ENCODE results near the gene ZDHHC13. TPM values are rescaled to one million over a fixed set of nuclear protein-coding genes. Genes with fewer than 3 reads are reported as not detected.

ZDHHC13 gene
- total RNA-seq, 4 donors from 2014 or later = 19.5 to 26.9 (median 24.7) TPM

DNA sequence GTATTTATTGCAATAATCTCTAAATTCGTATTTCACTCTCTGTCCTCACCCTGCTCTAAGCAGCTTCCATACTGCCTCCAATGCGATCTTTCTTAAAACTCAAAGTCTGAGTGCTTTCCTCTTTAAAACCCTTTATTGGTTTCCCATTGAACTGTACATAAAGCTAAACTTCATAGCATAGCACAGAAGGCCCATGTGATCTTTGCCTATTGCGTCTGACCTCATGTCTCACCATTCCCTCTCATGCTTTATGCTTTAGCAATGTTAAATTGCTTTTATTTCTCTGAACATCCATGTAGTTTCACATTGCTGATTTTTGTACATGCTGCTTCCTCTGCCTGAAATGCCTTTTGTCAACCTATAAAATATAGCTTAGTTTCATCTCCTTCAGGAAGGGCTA, 28.4 kb downstream of the ZDHHC13 start:
- 66% methylated on average over 3 of the region's 3 CpGs for WGBS, 2 donors
- Histone ChIP-seq H3K36me3 (peaks cover 9 to 10% of the 10 kb centered on the region in 2 donors), H3K27me3 (no peaks in the 10 kb centered on the region), H3K27ac (no peak overlapping the region), H3K4me1 (no peaks in the 10 kb centered on the region), H3K9me3 (no peaks in the 10 kb centered on the region), H3K4me3 (replicated peaks in 1 of 3) (no peak overlapping the region)
- no peak for TF ChIP-seq POLR2A (IDR thresholded peaks at IDR 0.05)
- TF ChIP-seq, protein P1, sequence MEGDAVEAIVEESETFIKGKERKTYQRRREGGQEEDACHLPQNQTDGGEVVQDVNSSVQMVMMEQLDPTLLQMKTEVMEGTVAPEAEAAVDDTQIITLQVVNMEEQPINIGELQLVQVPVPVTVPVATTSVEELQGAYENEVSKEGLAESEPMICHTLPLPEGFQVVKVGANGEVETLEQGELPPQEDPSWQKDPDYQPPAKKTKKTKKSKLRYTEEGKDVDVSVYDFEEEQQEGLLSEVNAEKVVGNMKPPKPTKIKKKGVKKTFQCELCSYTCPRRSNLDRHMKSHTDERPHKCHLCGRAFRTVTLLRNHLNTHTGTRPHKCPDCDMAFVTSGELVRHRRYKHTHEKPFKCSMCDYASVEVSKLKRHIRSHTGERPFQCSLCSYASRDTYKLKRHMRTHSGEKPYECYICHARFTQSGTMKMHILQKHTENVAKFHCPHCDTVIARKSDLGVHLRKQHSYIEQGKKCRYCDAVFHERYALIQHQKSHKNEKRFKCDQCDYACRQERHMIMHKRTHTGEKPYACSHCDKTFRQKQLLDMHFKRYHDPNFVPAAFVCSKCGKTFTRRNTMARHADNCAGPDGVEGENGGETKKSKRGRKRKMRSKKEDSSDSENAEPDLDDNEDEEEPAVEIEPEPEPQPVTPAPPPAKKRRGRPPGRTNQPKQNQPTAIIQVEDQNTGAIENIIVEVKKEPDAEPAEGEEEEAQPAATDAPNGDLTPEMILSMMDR (IDR thresholded peaks at IDR 0.05) = no peak
- intact Hi-C loops (cut with DNase I) = no loop called here
- no peak for DNase-seq

DNA sequence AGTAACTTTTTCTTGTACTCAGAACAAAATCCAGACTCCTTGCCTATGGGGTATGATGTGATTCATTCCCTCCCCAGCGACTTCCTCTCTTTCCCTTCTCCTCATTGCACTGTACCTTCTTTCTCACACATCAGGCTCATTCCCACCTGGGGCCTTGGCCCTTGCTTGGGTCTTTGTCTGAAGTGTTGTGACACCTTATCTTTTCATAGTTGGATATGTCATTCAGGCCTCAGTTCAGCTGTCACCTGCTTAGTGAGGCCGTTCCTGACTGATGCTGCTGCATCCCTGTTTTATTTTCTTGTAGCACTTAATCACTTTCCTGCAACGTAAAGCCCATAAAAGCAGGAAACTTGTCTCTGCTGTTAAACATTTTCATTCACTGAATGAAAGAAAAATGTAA, 39.9 kb downstream of the ZDHHC13 start:
- no peak for DNase-seq
- Histone ChIP-seq H3K4me3 (replicated peaks in 1 of 3) (no peak overlapping the region), H3K4me1 (no peaks in the 10 kb centered on the region), H3K27ac (no peak overlapping the region), H3K27me3 (no peaks in the 10 kb centered on the region), H3K9me3 (no peaks in the 10 kb centered on the region), H3K36me3 (peaks cover 7 to 11% of the 10 kb centered on the region in 2 donors)
- TF ChIP-seq, protein P1 (IDR thresholded peaks at IDR 0.05) = no peak
- TF ChIP-seq POLR2A (IDR thresholded peaks at IDR 0.05) = no peak
- intact Hi-C loops (cut with DNase I) = no loop called here
- WGBS, 2 donors = 62 to 64% methylated on average over 3 of the region's 3 CpGs

DNA sequence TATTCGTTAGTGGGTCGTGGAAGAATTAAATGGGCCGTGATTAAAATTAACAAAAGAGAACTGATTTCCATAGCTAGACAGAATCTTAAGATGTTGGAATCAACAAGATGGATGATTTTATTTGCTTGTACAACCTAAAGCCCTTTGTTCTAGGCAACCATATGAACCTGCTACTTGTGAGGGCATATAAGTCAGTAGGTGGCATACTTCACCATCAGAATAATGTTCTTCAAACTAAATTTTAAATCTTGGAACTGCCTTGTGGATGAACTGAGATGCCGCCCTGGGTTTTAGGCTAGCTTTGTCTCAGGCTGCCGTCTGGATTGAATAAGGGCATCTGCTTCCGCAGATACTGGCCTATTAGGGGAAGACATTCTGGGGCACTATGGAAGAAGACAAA, 43.9 kb downstream of the ZDHHC13 start:
- WGBS, 2 donors = 94 to 97% methylated on average over 6 of the region's 6 CpGs
- Histone ChIP-seq H3K36me3 (peaks cover 0 to 11% of the 10 kb centered on the region in 2 donors), H3K9me3 (no peaks in the 10 kb centered on the region), H3K27ac (no peak overlapping the region), H3K4me1 (no peaks in the 10 kb centered on the region), H3K27me3 (no peaks in the 10 kb centered on the region), H3K4me3 (replicated peaks in 1 of 3) (no peak overlapping the region)
- intact Hi-C loops (cut with DNase I) = no loop called here
- no peak for DNase-seq
- no peak for TF ChIP-seq POLR2A (IDR thresholded peaks at IDR 0.05)
- TF ChIP-seq, protein P1 (IDR thresholded peaks at IDR 0.05) = no peak

DNA sequence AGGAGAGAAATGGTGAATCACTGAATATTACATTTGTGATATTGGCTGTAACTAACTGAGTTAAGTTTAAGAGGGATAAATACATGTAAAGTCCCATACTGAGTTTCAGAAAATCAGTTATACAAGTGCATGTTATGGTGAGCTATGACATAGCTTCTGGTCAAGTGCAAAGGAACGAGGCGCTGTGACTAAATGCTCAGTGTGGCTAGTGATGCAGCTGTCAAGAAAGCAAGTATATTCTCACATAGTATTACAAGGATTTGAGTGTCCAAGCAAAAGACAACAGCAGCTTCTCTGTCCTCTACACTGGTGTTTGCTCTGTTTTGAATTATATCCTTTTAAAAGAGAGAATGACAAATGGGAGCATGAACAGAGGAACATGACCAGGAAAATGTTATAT, 44.7 kb downstream of the ZDHHC13 start:
- peaks cover 0 to 11% of the 10 kb centered on the region in 2 donors for H3K36me3 ChIP-seq
- no peaks in the 10 kb centered on the region for H3K27me3 ChIP-seq
- 91 to 95% methylated on average over 2 of the region's 2 CpGs for WGBS, 2 donors

DNA sequence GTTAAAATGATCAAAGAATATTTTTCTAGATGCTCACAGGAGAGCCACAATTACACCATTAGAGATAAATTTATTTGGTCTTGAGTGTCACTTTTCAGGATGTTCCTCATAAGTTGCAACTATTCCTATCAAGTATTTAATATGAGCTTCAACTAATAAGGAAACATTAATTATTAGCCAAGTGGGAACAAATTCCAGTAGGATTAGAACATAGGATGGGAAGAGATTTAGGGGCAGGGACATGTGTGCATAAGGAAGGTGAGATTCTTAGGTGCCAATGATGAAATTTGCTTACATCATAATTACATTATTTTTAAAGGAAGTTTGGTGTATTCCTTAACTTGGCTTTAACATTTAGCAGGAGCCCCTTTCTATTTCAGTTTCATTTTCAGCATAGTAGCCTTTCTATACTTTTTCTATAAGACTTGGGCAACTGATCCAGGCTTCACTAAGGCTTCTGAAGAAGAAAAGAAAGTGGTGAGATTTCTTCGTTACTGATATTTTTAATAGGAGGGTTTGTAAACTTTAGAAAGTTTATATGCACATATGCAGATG, 46.1 kb downstream of the ZDHHC13 start:
- Histone ChIP-seq H3K9me3 (no peaks in the 10 kb centered on the region), H3K27ac (no peak overlapping the region), H3K27me3 (no peaks in the 10 kb centered on the region), H3K4me1 (no peaks in the 10 kb centered on the region), H3K4me3 (replicated peaks in 1 of 3) (no peak overlapping the region), H3K36me3 (peaks cover 0 to 11% of the 10 kb centered on the region in 2 donors)
- WGBS, 2 donors = 91 to 94% methylated on average over 1 of the region's 1 CpG
- DNase-seq = no peak
- TF ChIP-seq, protein P1 (IDR thresholded peaks at IDR 0.05) = no peak
- no peak for TF ChIP-seq POLR2A (IDR thresholded peaks at IDR 0.05)
- intact Hi-C loops (cut with DNase I) = no loop called here

More for the DNA sequence above, 44.7 kb downstream of the ZDHHC13 start:
- intact Hi-C loops (cut with DNase I) = no loop called here
- DNase-seq = no peak
- Histone ChIP-seq H3K27ac (no peak overlapping the region), H3K4me3 (replicated peaks in 1 of 3) (no peak overlapping the region), H3K9me3 (no peaks in the 10 kb centered on the region), H3K4me1 (no peaks in the 10 kb centered on the region)
- TF ChIP-seq POLR2A (IDR thresholded peaks at IDR 0.05) = no peak
- TF ChIP-seq, protein P1 (IDR thresholded peaks at IDR 0.05) = no peak

All from thyroid gland (tissue), 4 donors.